ENCODE data around the gene PLA2G4D.

Gene PLA2G4D

GRCh38 chr15:42078903-42079302, 15.5 kb downstream of the PLA2G4D start:
- POLR2A ChIA-PET = interaction anchor here (0.6 kb wide), 1 partner anchor 48 kb away, joined by 3 read pairs; no protein-coding TSS in a partner anchor
- no peak for DNase-seq (ENCODE audit: low read depth, low spot score)
- no peak for TF ChIP-seq CTCF (IDR thresholded peaks at IDR 0.05; ENCODE audit: insufficient read depth, low read length, missing control alignments)
- CTCF ChIA-PET = interaction anchor here (0.8 to 12.3 kb wide), 10 partner anchors 8 to 91 kb away, joined by 3 to 274 read pairs (median 5); no protein-coding TSS in a partner anchor
- no peak overlapping the region for H3K4me3 ChIP-seq (ENCODE audit: low read depth, low read length)

- TF ChIP-seq CTCF (IDR thresholded peaks at IDR 0.05; ENCODE audit: insufficient read depth, low read length, missing control alignments) = no peak
- H3K4me3 ChIP-seq (ENCODE audit: low read depth, low read length) = no peak overlapping the region
- ChIA-PET CTCF (interaction anchor here (1.2 to 12.3 kb wide), 7 partner anchors 8 to 90 kb away, joined by 3 to 274 read pairs (median 6); partner anchors contain the start of gene PLA2G4D), POLR2A (no interaction called here)
- no peak for DNase-seq (ENCODE audit: low read depth, low spot score)
Measured at GRCh38 chr15:42077689-42078088, 16.7 kb downstream of the PLA2G4D start.

DNA sequence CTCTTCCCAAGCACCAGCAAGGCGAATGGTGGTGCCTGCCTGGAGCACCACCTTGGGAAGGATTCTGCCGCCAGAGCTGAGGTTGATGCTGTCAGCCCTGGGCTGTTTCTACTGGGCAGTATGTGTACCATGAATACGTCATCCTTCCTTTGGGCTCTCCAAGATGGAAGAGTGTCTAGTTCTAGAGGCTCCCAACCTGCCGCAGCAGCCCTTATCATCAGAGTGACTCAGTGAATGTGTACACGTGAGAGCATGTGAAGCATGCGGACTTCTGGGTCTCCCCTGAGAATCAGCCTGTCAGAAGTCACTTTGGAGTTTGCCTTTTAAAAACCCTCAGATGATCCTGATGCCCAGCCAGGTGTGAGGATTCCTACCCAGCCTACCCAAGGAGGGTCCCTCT, 20.9 kb downstream of the PLA2G4D start:
- ChIA-PET POLR2A (no interaction called here), CTCF (interaction anchor here (0.6 to 14.8 kb wide), 8 partner anchors 8 to 399 kb away, joined by 3 to 186 read pairs (median 5); no protein-coding TSS in a partner anchor)
- no peak for DNase-seq (ENCODE audit: low read depth, low spot score)
- H3K4me3 ChIP-seq (ENCODE audit: low read depth, low read length) = no peak overlapping the region
- no peak for TF ChIP-seq CTCF (IDR thresholded peaks at IDR 0.05; ENCODE audit: insufficient read depth, low read length, missing control alignments)

GRCh38 chr15:42072141-42072685, 22.1 kb downstream of the PLA2G4D start:
- DNase-seq (ENCODE audit: low read depth, low spot score) = no peak
- ChIA-PET POLR2A (no interaction called here), CTCF (interaction anchor here (1.2 to 14.8 kb wide), 6 partner anchors 9 to 400 kb away, joined by 3 to 186 read pairs (median 8); no protein-coding TSS in a partner anchor)
- no peak overlapping the region for H3K4me3 ChIP-seq (ENCODE audit: low read depth, low read length)
- no peak for TF ChIP-seq CTCF (IDR thresholded peaks at IDR 0.05; ENCODE audit: insufficient read depth, low read length, missing control alignments)

DNA sequence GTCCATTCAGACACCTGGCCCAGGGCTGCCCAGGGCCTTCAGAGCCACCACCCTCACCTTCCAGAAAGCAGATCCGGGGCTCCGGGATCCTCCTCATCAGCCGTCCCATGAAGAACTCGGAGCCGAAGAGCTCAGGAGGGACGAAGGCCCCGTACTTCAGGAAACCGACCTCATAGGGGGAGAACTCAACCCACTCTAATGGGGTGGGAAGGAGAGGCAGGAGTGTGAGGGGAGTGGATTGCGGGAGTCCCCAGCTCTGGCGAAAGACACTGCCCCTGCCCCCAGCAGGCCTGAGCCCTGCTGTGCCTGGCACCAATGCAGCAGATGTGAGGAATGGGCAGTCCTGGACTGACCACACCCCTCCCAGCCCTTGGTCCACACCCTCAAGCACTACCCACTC, 22.6 kb downstream of the PLA2G4D start:
- no peak for DNase-seq (ENCODE audit: low read depth, low spot score)
- ChIA-PET CTCF (interaction anchor here (1.2 to 14.8 kb wide), 5 partner anchors 8 to 400 kb away, joined by 3 to 186 read pairs (median 11); no protein-coding TSS in a partner anchor), POLR2A (no interaction called here)
- H3K4me3 ChIP-seq (ENCODE audit: low read depth, low read length) = no peak overlapping the region
- TF ChIP-seq CTCF (IDR thresholded peaks at IDR 0.05; ENCODE audit: insufficient read depth, low read length, missing control alignments) = no peak

- CTCF ChIA-PET = interaction anchor here (1.2 to 14.8 kb wide), 4 partner anchors 10 to 401 kb away, joined by 3 to 186 read pairs (median 75); no protein-coding TSS in a partner anchor
- TF ChIP-seq CTCF (IDR thresholded peaks at IDR 0.05; ENCODE audit: insufficient read depth, low read length, missing control alignments) = no peak
- POLR2A ChIA-PET = no interaction called here
Measured at GRCh38 chr15:42070976-42071350, 23.4 kb downstream of the PLA2G4D start.

More at GRCh38 chr15:42070976-42071350, 23.4 kb downstream of the PLA2G4D start:
- no peak overlapping the region for H3K4me3 ChIP-seq (ENCODE audit: low read depth, low read length)
- DNase-seq (ENCODE audit: low read depth, low spot score) = no peak
